Measurements from ENCODE around the gene OCA2.

The OCA2 gene

GRCh38 chr15:27863000-27863399 lies 236.1 kb downstream of the OCA2 start:
- Histone ChIP-seq H3K27ac (no peak overlapping the region), H3K4me3 (ENCODE audit: low read depth, low read length) (no peak overlapping the region), H3K36me3 (no peaks in the 10 kb centered on the region), H3K27me3 (ENCODE audit: insufficient read depth, low read depth, severe bottlenecking) (no peaks in the 10 kb centered on the region), H3K9me3 (ENCODE audit: severe bottlenecking) (no peaks in the 10 kb centered on the region)
- DNase-seq = no peak
- no peak for TF ChIP-seq CTCF (IDR thresholded peaks at IDR 0.05; ENCODE audit: low read depth, low read length)

GRCh38 chr15:27861171-27861570 lies 237.9 kb downstream of the OCA2 start:
- Histone ChIP-seq H3K36me3 (no peaks in the 10 kb centered on the region), H3K9me3 (ENCODE audit: severe bottlenecking) (no peaks in the 10 kb centered on the region), H3K27ac (no peak overlapping the region), H3K4me3 (ENCODE audit: low read depth, low read length) (no peak overlapping the region), H3K27me3 (ENCODE audit: insufficient read depth, low read depth, severe bottlenecking) (no peaks in the 10 kb centered on the region)
- no peak for DNase-seq
- TF ChIP-seq CTCF (IDR thresholded peaks at IDR 0.05; ENCODE audit: low read depth, low read length) = no peak

- Histone ChIP-seq H3K27ac (no peak overlapping the region), H3K36me3 (no peaks in the 10 kb centered on the region), H3K4me3 (ENCODE audit: low read depth, low read length) (no peak overlapping the region), H3K27me3 (ENCODE audit: insufficient read depth, low read depth, severe bottlenecking) (no peaks in the 10 kb centered on the region), H3K9me3 (ENCODE audit: severe bottlenecking) (no peaks in the 10 kb centered on the region)
- DNase-seq = no peak
- no peak for TF ChIP-seq CTCF (IDR thresholded peaks at IDR 0.05; ENCODE audit: low read depth, low read length)
Measured at GRCh38 chr15:27855137-27855536, 244.0 kb downstream of the OCA2 start.

GRCh38 chr15:27854601-27855000 lies 244.5 kb downstream of the OCA2 start:
- DNase-seq = no peak
- TF ChIP-seq CTCF (IDR thresholded peaks at IDR 0.05; ENCODE audit: low read depth, low read length) = no peak

GRCh38 chr15:27853624-27854455 lies 245.3 kb downstream of the OCA2 start:
- no peak for TF ChIP-seq CTCF (IDR thresholded peaks at IDR 0.05; ENCODE audit: low read depth, low read length)
- H3K27ac ChIP-seq = no peak overlapping the region
- H3K4me3 ChIP-seq (ENCODE audit: low read depth, low read length) = no peak overlapping the region
- no peaks in the 10 kb centered on the region for H3K27me3 ChIP-seq (ENCODE audit: insufficient read depth, low read depth, severe bottlenecking)
- DNase-seq = no peak
- H3K36me3 ChIP-seq = no peaks in the 10 kb centered on the region
- H3K9me3 ChIP-seq (ENCODE audit: severe bottlenecking) = no peaks in the 10 kb centered on the region

More at GRCh38 chr15:27854601-27855000, 244.5 kb downstream of the OCA2 start:
- Histone ChIP-seq H3K4me3 (ENCODE audit: low read depth, low read length) (no peak overlapping the region), H3K27ac (no peak overlapping the region), H3K36me3 (no peaks in the 10 kb centered on the region), H3K27me3 (ENCODE audit: insufficient read depth, low read depth, severe bottlenecking) (no peaks in the 10 kb centered on the region), H3K9me3 (ENCODE audit: severe bottlenecking) (no peaks in the 10 kb centered on the region)

- Histone ChIP-seq H3K27me3 (ENCODE audit: insufficient read depth, low read depth, severe bottlenecking) (no peaks in the 10 kb centered on the region), H3K4me3 (ENCODE audit: low read depth, low read length) (no peak overlapping the region), H3K9me3 (ENCODE audit: severe bottlenecking) (no peaks in the 10 kb centered on the region), H3K27ac (no peak overlapping the region), H3K36me3 (no peaks in the 10 kb centered on the region)
- TF ChIP-seq CTCF (IDR thresholded peaks at IDR 0.05; ENCODE audit: low read depth, low read length) = no peak
- DNase-seq = no peak
Measured at GRCh38 chr15:27851858-27852210, 247.3 kb downstream of the OCA2 start.
